DOHH2 (cell line): Measurements from ENCODE around the gene BTRC.

Experiments used
- H3F3A ChIP-seq: fragments of 200-600 bp; sonication (generic), shearing (Covaris generic); 2 replicates; pipeline ENCODE4 v1.6.0; 2016; ENCODE audit warnings: antibody characterized with exemption, mild to moderate bottlenecking; ENCODE audit not compliant: control insufficient read depth, insufficient read depth
- H3K27ac ChIP-seq: fragments of 200-600 bp; sonication (generic); 2 replicates; pipeline ENCODE4 v1.5.1; 2014; ENCODE audit warnings: low read depth, mild to moderate bottlenecking, low read length, moderate library complexity
- H3K27me3 ChIP-seq: fragments of 200-600 bp; sonication (generic); 2 replicates; pipeline ENCODE4 v1.6.1; 2014; ENCODE audit warnings: mild to moderate bottlenecking, low read length, mixed read lengths; ENCODE audit not compliant: control insufficient read depth
- H3K36me3 ChIP-seq: fragments of 200-600 bp; sonication (generic); 2 replicates; pipeline ENCODE4 v1.6.1; 2014; ENCODE audit warnings: mild to moderate bottlenecking, low read length, moderate library complexity, mixed read lengths; ENCODE audit not compliant: control insufficient read depth
- H3K4me1 ChIP-seq: fragments of 200-600 bp; sonication (generic); 2 replicates; pipeline ENCODE4 v1.6.1; 2014; ENCODE audit warnings: mild to moderate bottlenecking, low read length, mixed read lengths; ENCODE audit not compliant: control insufficient read depth
- H3K4me2 ChIP-seq: fragments of 200-600 bp; sonication (generic); 2 replicates; pipeline ENCODE4 v1.6.0; 2014; ENCODE audit warnings: mild to moderate bottlenecking, low read length, moderate library complexity
- H3K4me3 ChIP-seq: fragments of 200-600 bp; sonication (generic); 2 replicates; pipeline ENCODE4 v1.5.1; 2014; ENCODE audit warnings: mild to moderate bottlenecking, low read length, mixed read lengths
- H3K79me2 ChIP-seq: fragments of 200-600 bp; sonication (generic); 2 replicates; pipeline ENCODE4 v1.6.1; 2014; ENCODE audit warnings: mild to moderate bottlenecking, low read length, mixed read lengths; ENCODE audit not compliant: control insufficient read depth
- H3K9me2 ChIP-seq: fragments of 200-600 bp; sonication (generic); replicated peaks from 2 replicates; pipeline ENCODE4 v1.6.1; 2014; ENCODE audit warnings: mild to moderate bottlenecking, low read length, mixed read lengths; ENCODE audit not compliant: control insufficient read depth
- H3K9me3 ChIP-seq: fragments of 200-600 bp; sonication (generic); 2 replicates; pipeline ENCODE4 v1.6.1; 2014; ENCODE audit warnings: antibody characterized with exemption, low read length, mixed read lengths; ENCODE audit not compliant: control insufficient read depth, insufficient read depth
- H4K20me1 ChIP-seq: fragments of 200-600 bp; sonication (generic); 2 replicates; pipeline ENCODE4 v1.6.0; 2014; ENCODE audit warnings: low read depth, mild to moderate bottlenecking, antibody characterized with exemption, low read length, moderate library complexity; ENCODE audit not compliant: control insufficient read depth, insufficient read depth
- EZH2phosphoT487 ChIP-seq: fragments of 200-600 bp; sonication (generic); IDR thresholded peaks from 2 replicates; pipeline ENCODE4 v1.6.1; 2017; ENCODE audit warnings: borderline replicate concordance, mild to moderate bottlenecking, antibody characterized with exemption, low read length, moderate library complexity, mixed read lengths
- TF ChIP-seq, protein P1 (sequence below): fragments of 200-600 bp; sonication (generic); IDR thresholded peaks from one replicate; pipeline ENCODE4 v1.5.1; 2014; ENCODE audit warnings: antibody characterized with exemption, mild to moderate bottlenecking, low read depth, low read length; ENCODE audit not compliant: poor library complexity, severe bottlenecking

Gene BTRC

DNA sequence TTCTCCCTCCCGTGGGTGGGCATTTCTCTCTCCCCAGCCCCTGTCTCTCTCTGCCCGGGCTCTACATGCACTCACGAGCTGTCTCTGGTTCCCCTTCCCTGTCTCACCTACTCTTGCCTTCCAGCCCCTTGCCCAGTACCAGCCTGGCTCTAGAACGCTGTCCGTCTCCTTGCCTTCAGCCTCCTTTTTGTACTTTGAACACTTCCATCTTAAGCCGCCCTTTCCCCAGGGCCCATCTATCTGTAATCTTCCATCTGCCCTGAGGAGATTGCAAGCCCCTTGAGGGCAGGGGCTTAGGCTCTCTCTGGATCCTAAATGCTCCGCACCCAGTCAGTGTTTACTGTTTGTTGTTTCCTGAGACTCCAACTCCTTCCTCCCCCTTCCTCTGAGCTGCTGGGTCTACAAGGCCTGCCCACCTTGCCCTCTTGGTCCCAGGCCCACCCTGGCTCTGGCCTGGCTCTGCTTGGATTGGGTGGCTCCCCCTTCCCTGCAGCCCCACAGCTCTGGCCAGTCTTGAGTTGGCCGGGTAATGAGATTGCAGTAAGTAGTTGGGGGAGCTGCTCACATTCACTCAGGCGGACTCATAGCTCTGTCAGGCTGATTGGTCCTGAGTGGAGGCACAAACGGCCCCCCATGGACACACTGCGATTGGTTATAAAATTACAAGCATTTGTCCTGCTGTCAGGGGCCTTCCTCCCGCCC, 205.8 kb downstream of the BTRC start:
- Histone ChIP-seq H3K9me2 (no peaks in the 10 kb centered on the region), H3K36me3 (no peaks in the 10 kb centered on the region), H3K4me2 (no peak overlapping the region), H3K4me1 (no peaks in the 10 kb centered on the region), H3K79me2 (no peaks in the 10 kb centered on the region), H3F3A (no peaks in the 10 kb centered on the region), H3K9me3 (no peaks in the 10 kb centered on the region), H3K4me3 (no peak overlapping the region), H3K27me3 (peaks cover under 1% of the 10 kb centered on the region), H4K20me1 (no peaks in the 10 kb centered on the region), H3K27ac (no peak overlapping the region)
- TF ChIP-seq, protein P1, sequence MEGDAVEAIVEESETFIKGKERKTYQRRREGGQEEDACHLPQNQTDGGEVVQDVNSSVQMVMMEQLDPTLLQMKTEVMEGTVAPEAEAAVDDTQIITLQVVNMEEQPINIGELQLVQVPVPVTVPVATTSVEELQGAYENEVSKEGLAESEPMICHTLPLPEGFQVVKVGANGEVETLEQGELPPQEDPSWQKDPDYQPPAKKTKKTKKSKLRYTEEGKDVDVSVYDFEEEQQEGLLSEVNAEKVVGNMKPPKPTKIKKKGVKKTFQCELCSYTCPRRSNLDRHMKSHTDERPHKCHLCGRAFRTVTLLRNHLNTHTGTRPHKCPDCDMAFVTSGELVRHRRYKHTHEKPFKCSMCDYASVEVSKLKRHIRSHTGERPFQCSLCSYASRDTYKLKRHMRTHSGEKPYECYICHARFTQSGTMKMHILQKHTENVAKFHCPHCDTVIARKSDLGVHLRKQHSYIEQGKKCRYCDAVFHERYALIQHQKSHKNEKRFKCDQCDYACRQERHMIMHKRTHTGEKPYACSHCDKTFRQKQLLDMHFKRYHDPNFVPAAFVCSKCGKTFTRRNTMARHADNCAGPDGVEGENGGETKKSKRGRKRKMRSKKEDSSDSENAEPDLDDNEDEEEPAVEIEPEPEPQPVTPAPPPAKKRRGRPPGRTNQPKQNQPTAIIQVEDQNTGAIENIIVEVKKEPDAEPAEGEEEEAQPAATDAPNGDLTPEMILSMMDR = no peak
- TF ChIP-seq EZH2phosphoT487 = no peak

DNA sequence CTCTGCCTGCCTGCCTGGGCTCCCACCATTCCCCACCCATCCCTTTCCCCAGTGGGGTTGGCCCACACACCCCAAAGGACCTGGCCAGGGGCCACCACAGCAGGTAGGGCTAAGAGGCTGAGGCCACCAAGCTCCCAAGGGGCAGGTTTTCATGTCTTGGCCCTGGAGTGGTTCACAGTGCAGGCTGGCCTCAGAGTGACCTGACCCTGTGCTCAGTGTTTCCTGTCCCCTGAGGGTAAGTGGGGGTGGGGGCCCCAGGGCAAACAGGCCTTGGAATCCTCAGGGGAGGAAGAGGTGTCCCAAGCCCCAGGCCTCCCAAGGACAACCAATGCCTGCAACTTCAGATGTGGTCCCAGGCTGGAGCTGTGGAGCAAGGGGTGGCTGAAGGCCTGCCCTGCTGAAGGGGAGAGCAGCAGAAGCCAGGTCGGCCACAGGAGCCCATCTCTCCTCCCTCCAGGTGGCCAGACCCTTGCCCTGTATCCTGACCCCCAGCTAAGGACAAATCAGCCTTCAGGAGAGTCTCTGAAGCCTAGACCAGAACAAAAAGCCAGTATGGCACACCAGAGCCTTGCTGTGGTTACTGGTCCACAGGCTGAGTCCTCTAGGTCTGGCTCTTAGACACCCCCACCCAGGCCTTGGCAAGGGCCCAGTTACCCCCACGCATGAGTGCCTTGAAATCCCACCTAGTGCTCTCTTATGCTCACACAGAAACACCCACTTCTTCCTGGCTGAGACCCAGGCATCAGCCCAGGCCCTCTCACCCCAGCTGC, 206.5 kb downstream of the BTRC start:
- H3K79me2 ChIP-seq = no peaks in the 10 kb centered on the region
- no peak overlapping the region for H3K27ac ChIP-seq

DNA sequence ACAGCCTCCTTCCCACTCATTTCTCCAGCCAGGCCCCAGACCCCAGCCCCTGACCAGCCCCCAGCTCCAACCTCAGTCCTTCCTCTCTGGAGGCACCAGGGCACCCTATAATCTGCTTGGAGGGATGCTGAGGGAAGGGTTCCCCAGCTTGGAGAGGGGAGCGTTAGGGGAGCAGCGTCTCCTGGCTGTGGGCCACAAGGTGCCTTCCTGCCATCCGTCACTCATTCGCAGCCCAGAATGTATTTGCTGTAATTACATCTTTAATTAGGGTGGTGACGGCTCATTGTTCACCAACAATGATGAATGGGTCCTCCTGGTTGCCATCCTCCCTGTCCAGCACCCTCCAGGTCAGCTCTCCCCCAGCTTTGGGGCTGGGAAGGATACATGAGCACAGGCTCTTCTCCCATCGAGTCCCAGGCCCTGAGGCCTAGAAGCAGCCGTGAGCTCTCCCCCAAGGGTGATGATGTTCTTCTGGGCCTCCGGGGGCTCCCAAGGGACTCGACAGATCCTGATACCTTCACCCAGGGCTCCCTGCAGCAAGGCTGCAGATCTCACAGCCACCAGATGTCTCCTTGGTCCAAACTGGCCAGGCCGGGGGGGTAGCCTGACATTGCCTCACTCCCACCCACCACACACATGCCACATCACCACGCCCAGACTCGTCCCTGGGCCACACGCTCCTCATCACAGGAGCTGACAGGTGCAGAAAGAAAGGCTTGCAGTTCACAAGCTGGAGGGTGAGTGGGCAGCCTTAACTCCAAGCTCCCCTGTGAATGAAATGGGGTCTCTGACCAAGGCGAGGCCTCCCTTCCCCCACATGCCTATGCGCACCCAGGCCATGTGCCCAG, 207.3 kb downstream of the BTRC start:
- Histone ChIP-seq H3K9me3 (no peaks in the 10 kb centered on the region), H3K27me3 (peaks cover 15% of the 10 kb centered on the region), H3K79me2 (no peaks in the 10 kb centered on the region), H3F3A (no peaks in the 10 kb centered on the region), H3K4me1 (peaks cover 3% of the 10 kb centered on the region), H3K4me2 (no peak overlapping the region), H3K27ac (no peak overlapping the region), H3K4me3 (no peak overlapping the region), H4K20me1 (no peaks in the 10 kb centered on the region), H3K9me2 (no peaks in the 10 kb centered on the region), H3K36me3 (no peaks in the 10 kb centered on the region)
- no peak for TF ChIP-seq EZH2phosphoT487
- TF ChIP-seq, protein P1 = no peak

More for the DNA sequence above, 206.5 kb downstream of the BTRC start:
- no peaks in the 10 kb centered on the region for H3F3A ChIP-seq
- no peaks in the 10 kb centered on the region for H3K36me3 ChIP-seq
- no peaks in the 10 kb centered on the region for H3K9me3 ChIP-seq
- H4K20me1 ChIP-seq = no peaks in the 10 kb centered on the region
- H3K27me3 ChIP-seq = peaks cover 8% of the 10 kb centered on the region
- no peak overlapping the region for H3K4me3 ChIP-seq
- no peaks in the 10 kb centered on the region for H3K9me2 ChIP-seq
- no peak overlapping the region for H3K4me2 ChIP-seq
- TF ChIP-seq, protein P1 = no peak
- no peak for TF ChIP-seq EZH2phosphoT487
- H3K4me1 ChIP-seq = no peaks in the 10 kb centered on the region
